ENCODE measurements around the gene ANKDD1B.
"Not testable (repeated sequence)": the region's sequence is repeated elsewhere in the genome, so short reads cannot be mapped to it uniquely, and the experiment has no call there.

The ANKDD1B gene

GRCh38 chr5:75690669-75691068 lies 79.4 kb downstream of the ANKDD1B start:
- no peaks in the 10 kb centered on the region for H4K20me1 ChIP-seq (ENCODE audit: insufficient read depth, low read length)
- no peaks in the 10 kb centered on the region for H3F3A ChIP-seq (ENCODE audit: insufficient read depth, low read length)
- no peak overlapping the region for H3K4me2 ChIP-seq (ENCODE audit: low read depth, low read length)
- H3K27ac ChIP-seq (ENCODE audit: low read length): no peak overlapping the region
- H3K36me3 ChIP-seq (replicated peaks; ENCODE audit: insufficient read depth, low read length): peaks cover 12% of the 10 kb centered on the region; the same call in 1 of the 2 replicates
- H2AFZ ChIP-seq (ENCODE audit: low read length): no peak overlapping the region
- H3K4me3 ChIP-seq (ENCODE audit: low read length): no peak overlapping the region
- no peak for DNase-seq
- no peaks in the 10 kb centered on the region for H3K9me2 ChIP-seq (replicated peaks; ENCODE audit: insufficient read depth, low read length)
- no peaks in the 10 kb centered on the region for H3K79me2 ChIP-seq (ENCODE audit: low read length)
- H3K27me3 ChIP-seq (replicated peaks; ENCODE audit: insufficient read depth, low read length): no peaks in the 10 kb centered on the region
- H3K9me3 ChIP-seq (replicated peaks; ENCODE audit: insufficient read depth, low read length): no peaks in the 10 kb centered on the region
- TF ChIP-seq CTCF (IDR thresholded peaks at IDR 0.05; ENCODE audit: low read length) (no peak), EZH2 (optimal IDR thresholded peaks at IDR 0.05; ENCODE audit: low read depth, low read length) (no peak), EZH2phosphoT487 (IDR thresholded peaks at IDR 0.05; ENCODE audit: low read length) (no peak)
- H3K4me1 ChIP-seq (ENCODE audit: low read length): no peaks in the 10 kb centered on the region
- no peak overlapping the region for H3K9ac ChIP-seq (ENCODE audit: low read length)

GRCh38 chr5:75694781-75695180 lies 83.5 kb downstream of the ANKDD1B start:
- TF ChIP-seq EZH2 (optimal IDR thresholded peaks at IDR 0.05; ENCODE audit: low read depth, low read length) (no peak), CTCF (IDR thresholded peaks at IDR 0.05; ENCODE audit: low read length) (no peak), EZH2phosphoT487 (IDR thresholded peaks at IDR 0.05; ENCODE audit: low read length) (no peak)
- no peaks in the 10 kb centered on the region for H3K79me2 ChIP-seq (ENCODE audit: low read length)
- no peaks in the 10 kb centered on the region for H3K4me1 ChIP-seq (ENCODE audit: low read length)
- DNase-seq: no peak
- no peaks in the 10 kb centered on the region for H3K9me2 ChIP-seq (replicated peaks; ENCODE audit: insufficient read depth, low read length)
- H3F3A ChIP-seq (ENCODE audit: insufficient read depth, low read length): no peaks in the 10 kb centered on the region
- no peaks in the 10 kb centered on the region for H4K20me1 ChIP-seq (ENCODE audit: insufficient read depth, low read length)
- no peaks in the 10 kb centered on the region for H3K9me3 ChIP-seq (replicated peaks; ENCODE audit: insufficient read depth, low read length)
- no peak overlapping the region for H3K27ac ChIP-seq (ENCODE audit: low read length)
- no peak overlapping the region for H3K9ac ChIP-seq (ENCODE audit: low read length)
- no peak overlapping the region for H2AFZ ChIP-seq (ENCODE audit: low read length)
- H3K27me3 ChIP-seq (replicated peaks; ENCODE audit: insufficient read depth, low read length): no peaks in the 10 kb centered on the region
- H3K4me2 ChIP-seq (ENCODE audit: low read depth, low read length): no peak overlapping the region
- no peak overlapping the region for H3K4me3 ChIP-seq (ENCODE audit: low read length)
- peaks cover 9% of the 10 kb centered on the region; the same call in 1 of the 2 replicates for H3K36me3 ChIP-seq (replicated peaks; ENCODE audit: insufficient read depth, low read length)

GRCh38 chr5:75695472-75696351 lies 84.5 kb downstream of the ANKDD1B start:
- not testable (repeated sequence) for H3K27ac ChIP-seq (ENCODE audit: low read length); H3K4me3 ChIP-seq (ENCODE audit: low read length); DNase-seq; H3K79me2 ChIP-seq (ENCODE audit: low read length); H3K9me3 ChIP-seq (replicated peaks; ENCODE audit: insufficient read depth, low read length); H3K9me2 ChIP-seq (replicated peaks; ENCODE audit: insufficient read depth, low read length); H3K4me2 ChIP-seq (ENCODE audit: low read depth, low read length); H4K20me1 ChIP-seq (ENCODE audit: insufficient read depth, low read length); H2AFZ ChIP-seq (ENCODE audit: low read length); H3K9ac ChIP-seq (ENCODE audit: low read length); H3K36me3 ChIP-seq (replicated peaks; ENCODE audit: insufficient read depth, low read length); H3K4me1 ChIP-seq (ENCODE audit: low read length); H3F3A ChIP-seq (ENCODE audit: insufficient read depth, low read length); H3K27me3 ChIP-seq (replicated peaks; ENCODE audit: insufficient read depth, low read length)

GRCh38 chr5:75701856-75702255 lies 90.6 kb downstream of the ANKDD1B start:
- DNase-seq: no peak
- Histone ChIP-seq H3K4me3 (ENCODE audit: low read length) (no peak overlapping the region), H3K9me2 (replicated peaks; ENCODE audit: insufficient read depth, low read length) (no peaks in the 10 kb centered on the region), H3K4me1 (ENCODE audit: low read length) (no peaks in the 10 kb centered on the region), H3K9ac (ENCODE audit: low read length) (no peak overlapping the region), H3K27ac (ENCODE audit: low read length) (no peak overlapping the region), H4K20me1 (ENCODE audit: insufficient read depth, low read length) (no peaks in the 10 kb centered on the region), H3K4me2 (ENCODE audit: low read depth, low read length) (no peak overlapping the region), H3K36me3 (replicated peaks; ENCODE audit: insufficient read depth, low read length) (peaks cover 12% of the 10 kb centered on the region; the same call in 1 of the 2 replicates), H2AFZ (ENCODE audit: low read length) (no peak overlapping the region), H3K79me2 (ENCODE audit: low read length) (peaks cover 12% of the 10 kb centered on the region), H3F3A (ENCODE audit: insufficient read depth, low read length) (no peaks in the 10 kb centered on the region), H3K27me3 (replicated peaks; ENCODE audit: insufficient read depth, low read length) (no peaks in the 10 kb centered on the region), H3K9me3 (replicated peaks; ENCODE audit: insufficient read depth, low read length) (no peaks in the 10 kb centered on the region)
- TF ChIP-seq CTCF (IDR thresholded peaks at IDR 0.05; ENCODE audit: low read length) (no peak), EZH2phosphoT487 (IDR thresholded peaks at IDR 0.05; ENCODE audit: low read length) (no peak), EZH2 (optimal IDR thresholded peaks at IDR 0.05; ENCODE audit: low read depth, low read length) (no peak)

All from MM.1S (cell line).